Measurements from ENCODE around the gene PDE11A.

Gene PDE11A

DNA sequence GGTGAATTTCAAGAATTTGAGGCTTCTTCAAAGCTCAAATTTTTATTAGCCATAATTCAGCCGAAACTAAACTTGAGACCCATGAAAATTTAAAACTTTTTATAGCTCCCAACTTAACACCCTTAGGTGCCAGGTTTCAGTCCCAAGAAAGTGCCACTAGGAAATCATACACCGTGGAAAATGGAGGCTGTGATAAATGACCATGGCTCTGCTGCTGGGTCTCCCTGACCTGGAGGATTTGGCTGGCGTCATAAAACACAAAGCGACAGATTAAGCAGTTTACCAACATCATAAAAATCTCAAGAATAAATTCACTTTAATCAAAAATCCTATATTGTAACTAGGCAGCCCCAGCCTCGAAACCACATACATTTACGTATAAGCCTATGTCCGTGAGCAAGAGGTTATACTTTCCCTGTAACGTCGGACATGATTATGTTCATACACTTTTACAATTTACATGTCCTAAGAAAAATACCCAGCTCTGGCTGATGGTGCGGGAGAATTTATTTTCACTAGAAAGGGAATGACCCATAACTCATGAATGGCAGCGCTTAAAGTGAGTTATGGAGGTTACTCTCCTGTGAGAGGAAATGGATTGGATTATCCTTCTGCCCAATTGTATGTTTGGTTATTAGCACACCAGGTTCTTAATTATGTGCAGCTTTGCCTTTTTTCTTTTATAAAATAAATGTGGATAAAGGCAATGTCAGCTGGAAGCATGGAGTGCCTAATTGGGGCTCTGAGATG, 350.6 kb downstream of the PDE11A start:
- no peak for DNase-seq

GRCh38 chr2:177721087-177721486, 351.5 kb downstream of the PDE11A start:
- DNase-seq: no peak

GRCh38 chr2:177717831-177718618, 354.6 kb downstream of the PDE11A start:
- DNase-seq: no peak

DNA sequence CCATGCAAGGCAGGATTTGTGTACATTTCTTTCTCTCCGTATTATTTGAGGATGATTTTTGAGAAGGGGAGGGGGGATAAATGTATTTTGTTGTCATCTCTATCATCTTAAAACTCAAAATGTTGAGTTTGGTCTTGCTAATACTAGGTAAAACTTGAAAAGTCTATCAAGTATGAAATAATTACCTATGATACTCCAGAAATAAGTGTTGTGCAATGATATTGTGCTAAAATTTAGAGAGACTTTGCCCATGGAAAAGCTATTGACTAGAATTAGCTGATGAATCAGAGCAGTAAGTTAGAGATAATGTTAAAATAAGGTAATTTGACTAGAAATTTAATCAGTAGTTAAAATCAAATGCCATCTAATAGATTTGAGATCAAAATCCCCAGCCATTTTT, 356.1 kb downstream of the PDE11A start:
- DNase-seq: no peak

DNA sequence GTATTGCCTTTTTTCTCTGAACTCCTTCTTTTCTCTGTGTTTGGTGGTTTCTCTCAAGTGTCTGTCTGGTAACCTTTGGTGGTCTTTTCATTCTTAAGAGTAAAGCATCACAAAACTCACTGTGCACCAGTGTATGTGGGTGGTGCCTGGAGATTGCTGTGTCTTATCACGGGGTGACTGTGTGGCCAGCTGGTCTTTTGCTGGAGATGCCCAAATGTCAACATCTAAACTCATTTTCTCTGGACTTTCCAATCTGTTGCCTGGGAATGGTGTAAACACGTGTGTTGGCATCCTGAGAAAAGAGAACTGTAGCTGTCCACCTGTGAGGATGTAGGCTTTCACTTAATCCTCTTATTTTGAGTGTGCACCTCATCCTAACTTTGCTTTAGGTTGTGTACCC, 356.8 kb downstream of the PDE11A start:
- DNase-seq: no peak

DNA sequence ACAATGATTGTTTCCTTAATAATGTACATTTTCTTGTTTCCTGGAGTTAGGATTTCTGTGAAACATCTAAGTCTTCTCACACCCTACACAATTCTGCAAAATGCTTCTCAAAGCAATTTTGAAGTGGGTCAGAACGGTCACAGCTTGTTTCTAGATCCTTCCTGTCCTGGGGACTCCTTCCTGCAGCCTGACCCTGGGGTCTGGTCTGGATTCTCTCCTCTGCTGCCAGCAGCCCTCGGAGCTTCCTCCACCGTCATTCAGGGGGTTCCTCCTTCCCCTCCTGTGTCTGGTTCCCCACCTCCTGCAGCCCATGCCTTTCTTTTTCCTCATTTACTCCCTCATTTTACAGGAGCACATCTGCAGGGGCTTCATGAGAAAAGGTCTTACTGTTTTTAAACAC, 357.9 kb downstream of the PDE11A start:
- no peak for DNase-seq

GRCh38 chr2:177712462-177712861, 360.1 kb downstream of the PDE11A start:
- no peak for DNase-seq

GRCh38 chr2:177711483-177712265, 360.9 kb downstream of the PDE11A start:
- DNase-seq: no peak

DNA sequence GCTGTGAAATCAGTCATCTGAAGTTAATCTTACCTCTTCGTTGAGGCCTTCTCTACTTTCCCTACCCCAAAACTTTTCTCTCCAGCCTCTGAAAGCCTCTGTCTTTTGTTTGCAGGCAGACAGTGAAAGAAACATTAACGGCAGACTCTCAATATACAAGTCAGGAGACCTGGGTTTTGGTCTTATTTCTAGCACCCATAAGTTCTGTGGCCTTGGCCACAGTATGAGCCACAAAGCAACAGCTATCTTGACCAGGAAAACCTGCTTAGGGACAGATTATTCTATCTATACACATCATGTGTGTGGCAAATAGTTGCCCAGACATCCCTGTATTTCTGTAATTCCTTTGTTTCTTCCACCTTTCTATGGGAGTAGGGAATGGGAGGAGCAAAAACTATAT, 361.7 kb downstream of the PDE11A start:
- no peak for DNase-seq

DNA sequence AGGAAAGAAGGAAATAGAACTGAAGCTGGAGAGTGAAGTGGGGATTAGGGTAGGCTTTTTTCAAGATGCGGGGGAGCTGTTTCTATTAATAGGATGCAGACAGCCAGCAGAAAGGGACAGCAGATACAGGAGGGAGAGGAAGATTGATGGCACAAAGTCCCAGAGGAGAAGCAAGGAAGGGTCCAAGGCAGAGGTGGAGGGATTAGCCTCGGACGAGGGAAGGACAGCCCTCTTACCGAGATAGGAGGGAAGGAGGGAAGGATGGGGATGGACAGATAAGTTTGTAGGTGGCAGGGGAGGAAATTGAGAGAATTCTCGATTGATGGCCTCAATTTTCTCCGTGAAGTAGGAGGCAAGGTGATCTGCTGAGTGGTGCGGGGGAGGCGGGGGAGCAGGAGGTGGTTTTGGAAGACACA, 362.6 kb downstream of the PDE11A start:
- no peak for DNase-seq

- no peak for DNase-seq
These were observed 363.7 kb downstream of the PDE11A start for GRCh38 chr2:177708660-177709444.

DNA sequence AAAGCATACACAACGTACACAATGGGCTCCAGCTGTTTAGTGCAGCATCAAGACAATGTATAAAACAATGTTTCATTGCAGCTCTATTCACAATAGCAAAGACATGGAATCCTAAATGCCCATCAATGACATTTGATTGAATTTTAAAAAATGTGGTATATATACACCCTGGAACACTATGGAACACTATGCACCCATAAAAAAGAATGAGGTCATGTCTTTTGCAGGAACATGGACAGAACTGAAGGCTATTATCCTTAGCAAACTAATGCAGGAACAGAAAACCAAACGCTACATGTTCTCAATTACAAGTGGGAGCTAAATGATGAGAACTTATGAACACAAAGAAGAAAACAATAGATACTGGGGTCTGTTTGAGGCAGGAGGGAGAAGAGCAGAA, 364.5 kb downstream of the PDE11A start:
- DNase-seq: no peak

GRCh38 chr2:177705511-177706173, 366.9 kb downstream of the PDE11A start:
- no peak for DNase-seq

- DNase-seq: no peak
These were observed 369.4 kb downstream of the PDE11A start for GRCh38 chr2:177703159-177703558.

GRCh38 chr2:177698281-177698680, 374.3 kb downstream of the PDE11A start:
- DNase-seq: no peak

DNA sequence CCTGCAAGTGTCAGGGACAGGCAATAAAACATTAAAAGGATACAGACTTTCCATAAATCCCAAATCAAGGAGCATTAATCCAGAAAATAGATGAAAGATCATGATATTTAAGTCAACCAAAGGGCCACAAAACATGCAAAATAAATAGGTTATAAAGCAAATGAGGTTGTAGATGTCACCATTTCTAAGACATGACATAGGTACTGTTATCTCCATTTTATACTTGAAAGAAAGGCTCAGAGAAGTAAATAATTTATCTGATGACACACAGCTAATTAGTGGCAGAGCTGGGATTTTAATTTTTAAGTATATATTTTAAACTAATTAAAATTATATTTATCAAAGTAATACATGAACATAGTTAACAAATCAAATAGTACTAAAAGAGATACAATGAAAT, 378.2 kb downstream of the PDE11A start:
- no peak for DNase-seq

DNA sequence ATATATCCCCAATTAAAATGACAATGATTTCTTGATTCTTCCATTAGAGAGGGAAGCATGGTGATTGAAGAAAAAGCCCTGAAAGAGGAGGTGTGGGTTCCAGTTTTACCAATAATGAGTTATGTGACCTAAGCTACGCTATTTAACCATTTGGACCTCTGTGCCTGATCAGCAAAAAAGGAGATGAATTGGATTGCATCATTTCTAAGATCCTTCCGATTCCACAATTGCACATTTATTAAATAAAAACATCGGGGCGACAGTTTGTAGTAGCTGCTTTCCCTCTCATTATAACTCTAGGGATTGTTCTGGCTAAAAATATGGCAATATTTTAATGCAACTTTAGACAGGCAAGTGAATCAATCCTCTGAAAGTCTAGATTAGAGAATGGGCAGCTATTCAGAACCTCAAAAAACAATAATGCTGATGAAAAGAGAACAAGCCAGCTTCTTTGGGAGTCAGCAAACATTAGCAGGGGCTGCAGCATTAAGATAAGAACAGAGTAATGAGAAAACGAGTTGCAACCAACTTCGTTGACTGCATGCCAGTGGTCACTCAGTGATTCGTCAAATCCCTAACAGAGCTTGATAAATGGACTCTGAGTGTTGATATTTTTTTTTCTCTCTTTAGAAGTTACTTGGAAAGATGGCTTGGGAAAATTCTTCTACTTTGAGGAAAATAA, 378.8 kb downstream of the PDE11A start:
- DNase-seq: no peak

DNA sequence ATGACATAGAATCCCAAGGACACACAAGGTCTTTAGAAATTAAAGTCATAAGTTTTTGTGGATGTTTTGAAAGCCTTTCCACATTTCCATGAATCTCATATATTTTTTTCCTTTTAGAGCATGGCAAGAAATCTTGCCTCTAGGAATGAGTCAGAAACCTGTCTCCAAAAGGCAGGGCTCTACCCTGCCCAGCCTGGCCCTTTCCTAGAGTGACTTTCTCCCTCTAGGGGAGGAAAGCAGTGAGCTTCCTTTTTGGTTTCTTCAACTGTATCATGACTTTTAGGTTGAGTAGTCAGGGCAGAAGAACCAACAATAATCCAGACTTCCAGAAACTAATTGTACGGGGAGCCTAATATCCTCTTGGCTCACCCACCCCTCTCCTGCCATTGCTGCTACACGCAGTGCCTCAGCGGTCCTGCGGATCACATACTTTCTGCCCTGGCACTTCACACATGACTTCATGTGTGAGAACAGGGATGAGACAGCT, 379.8 kb downstream of the PDE11A start:
- no peak for DNase-seq

- no peak for DNase-seq
These were observed 380.4 kb downstream of the PDE11A start for GRCh38 chr2:177692042-177692782.

GRCh38 chr2:177691177-177691576, 381.4 kb downstream of the PDE11A start:
- DNase-seq: no peak

DNA sequence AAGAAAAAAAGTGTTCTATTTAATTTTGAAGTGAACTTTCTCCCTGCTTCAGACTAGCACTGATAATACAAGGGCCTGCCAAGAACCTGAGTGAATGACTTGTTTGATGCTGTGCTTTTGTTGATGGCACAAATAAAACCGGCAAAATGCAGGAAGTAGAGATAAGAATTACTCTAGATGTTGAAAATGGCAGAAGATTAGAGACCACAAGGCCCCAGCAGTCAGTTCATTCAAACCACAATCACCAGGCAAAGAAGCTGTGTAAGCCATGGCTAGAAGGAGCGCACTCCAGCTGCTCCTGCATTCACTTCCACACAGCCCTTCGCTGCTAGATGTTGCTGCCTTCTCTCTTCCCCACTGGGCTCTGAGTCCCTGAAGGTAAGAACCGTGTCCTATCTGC, 383.0 kb downstream of the PDE11A start:
- no peak for DNase-seq
